ENCODE results near the gene IFNAR1.

Gene IFNAR1

DNA sequence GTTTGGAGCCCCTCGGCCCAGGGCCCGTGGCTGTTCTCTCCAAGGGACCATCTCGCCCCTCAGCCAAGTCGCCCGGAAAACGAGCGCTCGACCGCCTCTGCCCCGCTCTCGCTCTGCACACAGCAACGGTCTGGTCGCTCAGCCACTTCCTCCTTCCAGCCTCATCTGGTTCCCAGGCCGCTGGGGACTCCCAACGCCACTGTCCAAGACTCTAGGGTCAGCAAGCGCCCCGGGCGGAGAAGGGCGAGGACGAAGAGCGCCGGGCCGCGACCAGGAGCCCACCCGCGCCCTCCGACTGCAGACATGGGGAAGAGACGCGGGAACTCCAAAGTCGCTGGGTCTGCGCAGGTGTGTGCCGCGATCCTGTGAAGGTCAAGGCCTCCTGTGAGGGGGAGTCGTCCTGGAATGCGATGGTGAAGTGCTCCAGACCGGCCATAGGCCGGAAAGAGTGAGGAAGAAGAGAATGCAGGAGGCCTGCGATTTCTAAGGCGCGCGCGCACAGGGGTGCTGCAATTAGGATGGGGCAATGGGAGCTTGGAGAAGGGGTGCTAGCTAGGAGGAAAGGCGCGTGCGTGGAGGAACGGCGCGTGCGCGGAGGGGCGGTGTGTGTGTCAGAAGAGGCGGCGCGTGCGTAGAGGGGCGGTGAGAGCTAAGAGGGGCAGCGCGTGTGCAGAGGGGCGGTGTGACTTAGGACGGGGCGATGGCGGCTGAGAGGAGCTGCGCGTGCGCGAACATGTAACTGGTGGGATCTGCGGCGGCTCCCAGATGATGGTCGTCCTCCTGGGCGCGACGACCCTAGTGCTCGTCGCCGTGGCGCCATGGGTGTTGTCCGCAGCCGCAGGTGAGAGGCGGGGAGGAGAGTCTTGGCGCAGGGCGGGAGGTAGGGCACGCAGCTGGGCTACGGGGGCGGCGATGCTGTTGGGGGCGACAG lies at the start of gene IFNAR1:
TSS of gene IFNAR1 (plus strand) at position 680 of the 931 bp plus-strand sequence. CDS start at position 766, 86 bp downstream.
- no peaks in the 10 kb centered on the region for H3K9me3 ChIP-seq (ENCODE audit: insufficient read depth, low read length)
- H3K4me2 ChIP-seq (ENCODE audit: low read depth, low read length, poor library complexity, severe bottlenecking) = peak within 1 kb of the TSS; percentile 85
- peak within 1 kb of the TSS; percentile 79 for H3K9ac ChIP-seq (ENCODE audit: low read length)
- no peaks in the 10 kb centered on the region for H3K36me3 ChIP-seq (ENCODE audit: low read length)
- H3K79me2 ChIP-seq (ENCODE audit: insufficient read depth, low read length) = peaks cover 44% of the 10 kb centered on the region
- H3K27me3 ChIP-seq (ENCODE audit: low read length) = no peaks in the 10 kb centered on the region
- H3K9me2 ChIP-seq (replicated peaks; ENCODE audit: insufficient read depth, low read length) = no peaks in the 10 kb centered on the region
- peak within 1 kb of the TSS; percentile 89 for H3K27ac ChIP-seq (ENCODE audit: low read depth, low read length)
- peak within 1 kb of the TSS; percentile 66 for H3K4me3 ChIP-seq (ENCODE audit: insufficient read depth, low read length, poor library complexity, severe bottlenecking)
- H2AFZ ChIP-seq (ENCODE audit: low read depth, low read length, severe bottlenecking) = peak within 1 kb of the TSS; percentile 87
- TF ChIP-seq CTCF (IDR thresholded peaks at IDR 0.05; ENCODE audit: insufficient read depth, low read length, poor library complexity, severe bottlenecking) = no peak
- TF ChIP-seq EZH2phosphoT487 (conservative IDR thresholded peaks at IDR 0.05; ENCODE audit: low read length) = no peak
- H4K20me1 ChIP-seq (ENCODE audit: low read depth, low read length) = no peaks in the 10 kb centered on the region
- H3F3A ChIP-seq (ENCODE audit: insufficient read depth) = peaks cover 10% of the 10 kb centered on the region

DNA sequence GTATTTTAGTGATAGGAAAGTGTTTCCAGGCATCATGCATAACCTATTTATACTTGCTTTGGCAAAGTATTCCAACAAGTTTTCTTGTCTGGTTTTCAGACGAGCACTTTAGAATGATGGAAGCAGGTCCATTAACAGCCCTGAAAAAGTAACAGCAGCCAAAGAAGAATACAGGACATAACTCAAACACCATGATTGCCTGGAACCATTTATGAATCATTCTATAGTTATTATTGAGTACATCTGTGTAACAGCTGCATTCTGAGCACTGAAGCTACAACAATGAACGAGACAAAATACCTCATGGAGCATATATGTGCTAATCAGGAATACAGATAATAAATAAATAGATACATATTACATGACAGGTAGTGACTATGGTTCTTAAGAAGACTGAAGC lies 46.0 kb upstream of the IFNAR1 start:
- no peaks in the 10 kb centered on the region for H3K9me3 ChIP-seq (ENCODE audit: insufficient read depth, low read length)
- H3F3A ChIP-seq (ENCODE audit: insufficient read depth) = no peaks in the 10 kb centered on the region
- H3K4me3 ChIP-seq (ENCODE audit: insufficient read depth, low read length, poor library complexity, severe bottlenecking) = no peak overlapping the region
- H4K20me1 ChIP-seq (ENCODE audit: low read depth, low read length) = no peaks in the 10 kb centered on the region
- H3K9me2 ChIP-seq (replicated peaks; ENCODE audit: insufficient read depth, low read length) = no peaks in the 10 kb centered on the region
- H2AFZ ChIP-seq (ENCODE audit: low read depth, low read length, severe bottlenecking) = no peak overlapping the region
- no peak overlapping the region for H3K9ac ChIP-seq (ENCODE audit: low read length)
- TF ChIP-seq EZH2phosphoT487 (conservative IDR thresholded peaks at IDR 0.05; ENCODE audit: low read length) = no peak
- TF ChIP-seq CTCF (IDR thresholded peaks at IDR 0.05; ENCODE audit: insufficient read depth, low read length, poor library complexity, severe bottlenecking) = no peak
- H3K27ac ChIP-seq (ENCODE audit: low read depth, low read length) = no peak overlapping the region
- no peak overlapping the region for H3K4me2 ChIP-seq (ENCODE audit: low read depth, low read length, poor library complexity, severe bottlenecking)
- H3K27me3 ChIP-seq (ENCODE audit: low read length) = no peaks in the 10 kb centered on the region
- peaks cover 20% of the 10 kb centered on the region; the same call in 1 of the 2 replicates for H3K36me3 ChIP-seq (ENCODE audit: low read length)
- H3K79me2 ChIP-seq (ENCODE audit: insufficient read depth, low read length) = no peaks in the 10 kb centered on the region

- Histone ChIP-seq H3F3A (ENCODE audit: insufficient read depth) (no peaks in the 10 kb centered on the region), H3K27ac (ENCODE audit: low read depth, low read length) (no peak overlapping the region), H3K4me2 (ENCODE audit: low read depth, low read length, poor library complexity, severe bottlenecking) (no peak overlapping the region), H3K36me3 (ENCODE audit: low read length) (peaks cover 20% of the 10 kb centered on the region; the same call in 1 of the 2 replicates), H2AFZ (ENCODE audit: low read depth, low read length, severe bottlenecking) (no peak overlapping the region), H3K4me3 (ENCODE audit: insufficient read depth, low read length, poor library complexity, severe bottlenecking) (no peak overlapping the region), H4K20me1 (ENCODE audit: low read depth, low read length) (no peaks in the 10 kb centered on the region), H3K9me3 (ENCODE audit: insufficient read depth, low read length) (no peaks in the 10 kb centered on the region), H3K9me2 (replicated peaks; ENCODE audit: insufficient read depth, low read length) (no peaks in the 10 kb centered on the region), H3K79me2 (ENCODE audit: insufficient read depth, low read length) (no peaks in the 10 kb centered on the region), H3K9ac (ENCODE audit: low read length) (no peak overlapping the region), H3K27me3 (ENCODE audit: low read length) (no peaks in the 10 kb centered on the region)
- TF ChIP-seq CTCF (IDR thresholded peaks at IDR 0.05; ENCODE audit: insufficient read depth, low read length, poor library complexity, severe bottlenecking) = no peak
- no peak for TF ChIP-seq EZH2phosphoT487 (conservative IDR thresholded peaks at IDR 0.05; ENCODE audit: low read length)
Observed at GRCh38 chr21:33279330-33279820, 45.4 kb upstream of the IFNAR1 start.
